NCI-H2227 (cell line): ENCODE measurements around the gene DMD.

ENCODE experiments used
- DNase-seq: peaks from one replicate; lab custom pipeline; 2025; ENCODE audit not compliant: unreplicated experiment; lab: John Stamatoyannopoulos, UW

The DMD gene

GRCh38 chrX:31092476-31092875 lies 2118.9 kb downstream of the DMD start:
- no peak for DNase-seq

DNA sequence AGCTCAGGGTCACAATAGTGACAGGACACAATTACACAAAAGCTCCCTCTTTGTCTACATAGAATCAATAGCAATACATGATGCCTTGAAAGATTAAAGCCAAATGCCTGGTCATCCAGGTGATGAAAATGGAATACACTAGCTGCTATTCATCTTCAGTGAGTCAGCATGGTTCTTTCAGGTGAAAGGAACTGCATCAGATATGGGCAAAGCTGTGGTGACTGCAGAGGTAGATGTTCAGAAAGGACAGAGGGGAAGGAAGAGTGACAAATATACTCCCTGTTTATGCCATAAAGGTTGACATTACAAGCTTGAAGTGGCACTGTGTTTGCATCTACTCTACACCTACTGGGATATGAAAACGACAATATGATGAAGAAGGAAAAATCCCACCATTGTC lies 2119.5 kb downstream of the DMD start:
- no peak for DNase-seq

DNA sequence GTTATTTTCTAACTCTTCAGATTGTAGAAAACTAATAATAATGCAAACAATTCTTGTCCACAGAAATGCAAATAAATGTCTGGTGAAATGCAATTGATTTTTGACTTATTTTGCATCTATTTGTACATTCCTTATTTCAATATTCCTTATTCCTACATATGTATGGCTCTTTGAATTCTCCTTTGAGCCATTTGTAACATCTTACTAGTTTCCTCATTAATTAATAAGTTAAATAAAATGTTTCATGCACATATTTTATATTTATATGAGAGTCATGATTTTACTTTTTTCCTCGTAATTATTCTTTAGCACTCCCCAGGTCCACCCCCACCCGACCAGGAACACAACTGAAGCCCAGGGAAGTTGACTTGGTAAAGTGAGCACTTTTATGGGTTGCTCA lies 2136.8 kb downstream of the DMD start:
- DNase-seq: no peak

DNA sequence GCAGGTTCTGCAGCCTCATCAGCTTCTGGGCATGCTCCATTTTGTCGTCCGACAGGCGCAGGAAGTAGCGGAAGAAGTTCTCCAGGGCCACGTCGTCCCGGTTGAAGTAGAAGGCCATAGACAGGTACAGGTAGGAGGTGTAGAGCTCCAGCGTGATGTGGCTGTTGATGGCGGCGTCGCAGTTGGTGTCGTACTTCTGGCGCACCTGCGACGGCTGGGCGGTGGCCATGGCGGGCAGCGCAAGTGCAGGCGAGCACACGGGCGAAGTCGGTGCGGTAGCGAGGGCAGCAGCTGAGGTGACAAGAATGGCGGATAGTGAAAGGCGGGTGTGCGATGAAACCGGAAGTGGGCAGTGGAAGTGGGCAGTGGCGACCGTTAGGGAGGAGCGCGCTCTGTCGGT lies 2139.6 kb downstream of the DMD start, which contains the start of gene FTHL17:
FTHL17 (minus strand) TSS at position 317 of the 400 bp plus-strand sequence; CDS start at position 229, 88 bp downstream.
- DNase-seq: no peak

DNA sequence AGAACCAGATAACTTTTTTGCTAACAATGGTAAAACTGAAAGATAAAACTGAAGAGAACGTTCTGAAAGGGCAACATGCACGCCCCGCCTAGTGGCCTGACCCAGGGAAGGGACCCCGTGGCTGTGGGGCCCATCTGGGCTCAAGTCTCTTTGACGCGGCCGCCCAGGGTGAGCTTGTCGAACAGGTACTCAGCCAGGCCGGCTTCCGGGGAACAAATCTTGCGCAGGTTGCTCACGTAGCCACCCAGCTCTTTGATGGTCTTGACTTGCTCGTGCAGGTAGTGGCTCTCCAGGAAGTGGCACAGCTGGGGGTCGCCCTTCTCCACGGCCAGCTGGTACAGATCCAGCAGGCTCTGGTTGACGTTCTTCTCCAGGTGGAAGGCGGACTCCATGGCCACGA lies 2140.1 kb downstream of the DMD start:
- DNase-seq: no peak

- DNase-seq: no peak
Observed at GRCh38 chrX:31070057-31070468, 2141.3 kb downstream of the DMD start.
